ENCODE measurements around the gene KDM1A. TPM values are rescaled to one million over a fixed set of nuclear protein-coding genes. Genes with fewer than 3 reads are reported as not detected.

KDM1A gene
- total RNA-seq: 10 to 100 TPM; 28.2 to 34.9 TPM

DNA sequence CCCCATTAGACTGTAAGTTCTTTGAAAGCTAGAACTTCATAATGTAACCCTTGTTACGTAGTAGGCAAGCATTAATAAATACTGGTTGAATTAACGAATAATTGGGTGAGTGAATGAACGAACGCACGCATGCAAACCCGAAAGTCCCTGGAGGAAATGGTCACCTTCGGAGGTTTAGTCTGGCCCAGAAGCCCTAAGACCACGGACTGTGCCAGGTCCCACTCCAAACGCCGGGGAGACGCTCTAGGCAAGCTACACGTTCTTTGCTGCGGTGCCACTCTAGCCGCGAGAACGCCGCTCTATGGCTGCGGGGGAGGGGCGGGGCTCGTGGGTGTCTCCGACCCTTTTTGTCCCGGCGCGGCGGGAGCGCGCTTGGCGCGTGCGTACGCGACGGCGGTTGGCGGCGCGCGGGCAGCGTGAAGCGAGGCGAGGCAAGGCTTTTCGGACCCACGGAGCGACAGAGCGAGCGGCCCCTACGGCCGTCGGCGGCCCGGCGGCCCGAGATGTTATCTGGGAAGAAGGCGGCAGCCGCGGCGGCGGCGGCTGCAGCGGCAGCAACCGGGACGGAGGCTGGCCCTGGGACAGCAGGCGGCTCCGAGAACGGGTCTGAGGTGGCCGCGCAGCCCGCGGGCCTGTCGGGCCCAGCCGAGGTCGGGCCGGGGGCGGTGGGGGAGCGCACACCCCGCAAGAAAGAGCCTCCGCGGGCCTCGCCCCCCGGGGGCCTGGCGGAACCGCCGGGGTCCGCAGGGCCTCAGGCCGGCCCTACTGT lies at the start of gene KDM1A:
Gene KDM1A (plus strand): TSS at position 375 of the 769 bp plus-strand sequence. CDS start 129 bp downstream, at position 504.
- Histone ChIP-seq H3K9me3 (peaks cover 0 to 12% of the 10 kb centered on the region in 2 donors), H3K4me1 (peaks cover 0 to 16% of the 10 kb centered on the region in 2 donors), H3K27ac (peak within 1 kb of the TSS; percentile 87 to 89), H3K27me3 (no peaks in the 10 kb centered on the region), H3K4me3 (peak within 1 kb of the TSS; percentile 82 to 99), H3K36me3 (no peaks in the 10 kb centered on the region)
- peak; percentile 94 for DNase-seq (ENCODE audit: low spot score)
- peak in 1 of 2 donors; percentile 35 for TF ChIP-seq CTCF (IDR thresholded peaks at IDR 0.05)

GRCh38 chr1:22970096-22970495 lies 49.2 kb upstream of the KDM1A start:
- no peak for TF ChIP-seq CTCF (IDR thresholded peaks at IDR 0.05)
- Histone ChIP-seq H3K36me3 (no peaks in the 10 kb centered on the region), H3K27me3 (no peaks in the 10 kb centered on the region), H3K27ac (no peak overlapping the region), H3K9me3 (peaks cover 5 to 13% of the 10 kb centered on the region in 2 donors), H3K4me1 (no peaks in the 10 kb centered on the region), H3K4me3 (no peak overlapping the region)
- DNase-seq (ENCODE audit: low spot score): no peak

DNA sequence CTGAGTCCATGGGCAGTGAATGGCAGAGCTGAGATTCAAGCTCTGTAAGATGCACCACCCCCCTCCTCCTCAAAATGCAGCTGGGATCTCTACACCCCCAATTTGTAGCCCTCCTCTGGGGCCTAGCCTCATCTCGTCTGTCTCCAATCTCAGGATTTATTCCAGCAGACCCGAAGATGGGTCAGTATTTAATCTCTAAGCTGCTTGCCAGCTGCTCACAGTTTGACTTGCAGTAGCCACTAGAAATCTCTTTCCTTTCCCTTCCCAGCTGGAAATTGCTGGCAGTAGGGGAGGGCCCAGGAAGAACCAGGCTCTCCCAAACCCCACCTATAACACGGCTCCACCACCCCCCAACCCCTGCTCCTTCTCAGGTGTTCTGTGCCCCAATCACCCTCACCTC lies 48.1 kb upstream of the KDM1A start:
- no peaks in the 10 kb centered on the region for H3K27me3 ChIP-seq
- no peak for DNase-seq (ENCODE audit: low spot score)
- TF ChIP-seq CTCF (IDR thresholded peaks at IDR 0.05): no peak
- H3K4me1 ChIP-seq: no peaks in the 10 kb centered on the region
- no peak overlapping the region for H3K4me3 ChIP-seq
- no peaks in the 10 kb centered on the region for H3K36me3 ChIP-seq
- peaks cover 5 to 11% of the 10 kb centered on the region in 2 donors for H3K9me3 ChIP-seq
- no peak overlapping the region for H3K27ac ChIP-seq

DNA sequence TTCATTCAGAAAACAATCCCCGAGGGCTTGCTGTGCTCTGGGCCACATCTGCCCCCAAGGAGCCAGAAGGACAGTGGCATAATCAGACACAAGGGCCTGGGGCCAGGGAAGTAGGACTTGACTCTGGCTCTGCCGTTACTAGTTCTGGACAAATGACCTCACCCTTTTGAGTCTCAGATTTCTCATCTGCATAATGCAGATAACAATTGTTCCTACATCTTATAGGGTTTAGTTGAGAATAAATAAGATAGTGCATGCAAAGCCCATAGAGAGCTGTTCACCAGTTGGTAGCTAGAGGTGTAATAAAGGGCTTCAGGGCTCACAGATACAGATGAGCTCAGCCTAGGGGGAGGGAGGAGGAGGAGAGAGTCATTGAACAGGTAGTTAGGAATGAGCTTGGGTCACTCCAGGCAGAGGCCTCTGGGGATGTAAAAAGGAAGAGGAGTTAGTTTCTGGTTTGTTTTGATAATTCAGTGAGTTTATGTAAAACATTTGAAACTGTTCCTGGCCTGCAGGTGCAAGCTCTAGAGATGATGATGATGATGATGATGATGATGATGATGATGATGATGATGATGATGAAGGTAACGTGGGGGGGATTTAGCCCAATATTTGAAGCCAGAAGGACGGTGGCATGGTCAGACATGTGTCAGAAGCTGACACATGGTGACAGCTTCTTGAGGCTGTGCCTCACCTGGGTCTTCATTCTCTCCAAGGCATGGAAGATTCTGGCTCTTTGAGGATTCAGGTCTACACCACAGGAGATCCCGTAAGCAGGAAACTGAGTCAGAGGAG lies 47.5 kb upstream of the KDM1A start:
- Histone ChIP-seq H3K36me3 (no peaks in the 10 kb centered on the region), H3K27ac (no peak overlapping the region), H3K4me3 (no peak overlapping the region), H3K27me3 (no peaks in the 10 kb centered on the region), H3K9me3 (peaks cover 0 to 4% of the 10 kb centered on the region in 2 donors), H3K4me1 (no peaks in the 10 kb centered on the region)
- no peak for TF ChIP-seq CTCF (IDR thresholded peaks at IDR 0.05)
- DNase-seq (ENCODE audit: low spot score): no peak

DNA sequence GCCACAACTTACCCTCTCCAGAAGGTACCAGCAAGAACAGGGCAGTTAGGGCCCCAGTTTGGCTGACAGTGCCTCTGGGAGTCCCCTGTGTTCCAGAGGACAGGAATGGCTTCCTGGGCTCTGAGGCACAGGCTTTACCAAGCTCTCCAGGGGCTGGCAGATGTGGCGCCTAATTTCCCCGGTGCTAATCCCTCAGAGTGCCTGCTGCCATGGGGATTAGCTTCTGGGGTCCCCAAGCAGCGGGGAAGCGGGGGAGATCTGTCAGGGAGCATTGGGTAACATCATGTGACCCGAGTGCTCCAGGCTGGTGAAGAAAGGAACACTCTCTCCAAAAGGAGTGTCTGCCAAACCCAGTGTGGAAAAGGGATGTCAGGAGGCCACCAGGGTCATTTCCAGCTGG lies 46.5 kb upstream of the KDM1A start, which contains the start of gene LACTBL1:
Gene LACTBL1 (minus strand): TSS at position 107 of the 400 bp plus-strand sequence. CDS start 550 bp downstream, outside the sequence.
- no peak for TF ChIP-seq CTCF (IDR thresholded peaks at IDR 0.05)
- Histone ChIP-seq H3K9me3 (no peaks in the 10 kb centered on the region), H3K27me3 (no peaks in the 10 kb centered on the region), H3K27ac (no peak within 1 kb of the TSS), H3K4me3 (no peak within 1 kb of the TSS), H3K36me3 (no peaks in the 10 kb centered on the region), H3K4me1 (no peaks in the 10 kb centered on the region)
- no peak for DNase-seq (ENCODE audit: low spot score)

All from right atrium auricular region (tissue), 2 donors.